Measurements from ENCODE around the gene MAGEB17.

- TF ChIP-seq, protein P1, sequence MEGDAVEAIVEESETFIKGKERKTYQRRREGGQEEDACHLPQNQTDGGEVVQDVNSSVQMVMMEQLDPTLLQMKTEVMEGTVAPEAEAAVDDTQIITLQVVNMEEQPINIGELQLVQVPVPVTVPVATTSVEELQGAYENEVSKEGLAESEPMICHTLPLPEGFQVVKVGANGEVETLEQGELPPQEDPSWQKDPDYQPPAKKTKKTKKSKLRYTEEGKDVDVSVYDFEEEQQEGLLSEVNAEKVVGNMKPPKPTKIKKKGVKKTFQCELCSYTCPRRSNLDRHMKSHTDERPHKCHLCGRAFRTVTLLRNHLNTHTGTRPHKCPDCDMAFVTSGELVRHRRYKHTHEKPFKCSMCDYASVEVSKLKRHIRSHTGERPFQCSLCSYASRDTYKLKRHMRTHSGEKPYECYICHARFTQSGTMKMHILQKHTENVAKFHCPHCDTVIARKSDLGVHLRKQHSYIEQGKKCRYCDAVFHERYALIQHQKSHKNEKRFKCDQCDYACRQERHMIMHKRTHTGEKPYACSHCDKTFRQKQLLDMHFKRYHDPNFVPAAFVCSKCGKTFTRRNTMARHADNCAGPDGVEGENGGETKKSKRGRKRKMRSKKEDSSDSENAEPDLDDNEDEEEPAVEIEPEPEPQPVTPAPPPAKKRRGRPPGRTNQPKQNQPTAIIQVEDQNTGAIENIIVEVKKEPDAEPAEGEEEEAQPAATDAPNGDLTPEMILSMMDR (conservative IDR thresholded peaks at IDR 0.05 in 1 of 2, IDR thresholded peaks at IDR 0.05 in 1 of 2; ENCODE audit: low read depth in 1 of 2, low read length in 2 of 2), result no peak
- no peak for TF ChIP-seq EZH2 (IDR thresholded peaks at IDR 0.05; ENCODE audit: low read length, missing control alignments)
These were observed 41.6 kb upstream of the MAGEB17 start for GRCh38 chrX:16125520-16126149.
